GM12865 (cell line): ENCODE results near the gene TMEM132A.
A peak's percentile ranks its signal among the peaks of the same experiment; 100 is the strongest.

ENCODE experiments used
- DNase-seq: peaks from one replicate; pipeline ENCODE4 v3.0.0; 2010; ENCODE audit warnings: low read depth
- H3K4me3 ChIP-seq: 2 replicates; pipeline ENCODE4 v1.5.1; 2011; ENCODE audit warnings: mild to moderate bottlenecking, low read depth, low read length, control low read depth
- CTCF ChIP-seq: IDR thresholded peaks from 2 replicates; pipeline ENCODE4 v1.5.1; 2011; ENCODE audit warnings: low read length, control low read depth, low read depth, inconsistent platforms; ENCODE audit not compliant: insufficient read depth; ENCODE audit errors: missing control alignments

Gene TMEM132A

GRCh38 chr11:60985501-60985900 lies 61.2 kb downstream of the TMEM132A start:
- no peak for TF ChIP-seq CTCF
- H3K4me3 ChIP-seq: no peak overlapping the region
- DNase-seq: no peak

GRCh38 chr11:60985991-60986915 lies 62.0 kb downstream of the TMEM132A start:
- no peak overlapping the region for H3K4me3 ChIP-seq
- peak; percentile 32 for DNase-seq
- no peak for TF ChIP-seq CTCF
